Breast epithelium (tissue), 3 donors: Measurements from ENCODE around the gene SLC27A4.

Experiments used
- CTCF ChIP-seq, 3 donors: fragments of 450-650 bp; IDR thresholded peaks; one replicate each; pipeline ENCODE4 v1.5.1; 2016 to 2017; ENCODE audit warnings: antibody characterized with exemption in 3 of 3, mild to moderate bottlenecking in 3 of 3, moderate library complexity in 3 of 3
- POLR2A ChIP-seq: fragments of 450-650 bp; IDR thresholded peaks from one replicate; pipeline ENCODE4 v1.6.1; 2016; ENCODE audit warnings: antibody characterized with exemption, mild to moderate bottlenecking, moderate library complexity
- POLR2AphosphoS5 ChIP-seq, 3 donors: sonication (generic); formaldehyde crosslinking; IDR thresholded peaks; one replicate each; pipeline ENCODE4 v1.6.1; 2017; ENCODE audit warnings: antibody characterized with exemption in 3 of 3

DNA sequence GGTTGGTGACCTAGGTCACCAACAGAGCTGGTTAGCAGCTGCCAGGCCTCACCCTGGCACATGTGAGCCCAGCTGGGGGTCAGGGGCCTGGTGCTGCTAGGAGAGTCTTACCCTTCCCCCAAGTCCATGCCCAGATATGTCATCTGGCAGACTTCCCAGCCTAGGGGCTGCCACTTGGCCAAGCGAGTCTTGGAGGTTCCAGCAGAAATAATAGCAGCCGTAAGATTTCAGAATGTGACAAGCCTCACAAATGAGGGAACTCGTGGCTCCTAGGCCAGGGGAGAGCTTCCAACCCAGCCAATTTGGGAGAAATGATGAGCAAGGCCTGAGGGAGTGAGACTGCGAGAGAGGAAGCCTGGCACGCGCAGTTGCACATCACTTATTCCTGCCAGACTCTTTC is 41.9 kb downstream of the SLC27A4 start:
- TF ChIP-seq POLR2AphosphoS5 (IDR thresholded peaks at IDR 0.05), result no peak
- TF ChIP-seq CTCF (IDR thresholded peaks at IDR 0.05), result no peak
- TF ChIP-seq POLR2A, result no peak
